ENCODE measurements around the gene IKZF2.

DNA sequence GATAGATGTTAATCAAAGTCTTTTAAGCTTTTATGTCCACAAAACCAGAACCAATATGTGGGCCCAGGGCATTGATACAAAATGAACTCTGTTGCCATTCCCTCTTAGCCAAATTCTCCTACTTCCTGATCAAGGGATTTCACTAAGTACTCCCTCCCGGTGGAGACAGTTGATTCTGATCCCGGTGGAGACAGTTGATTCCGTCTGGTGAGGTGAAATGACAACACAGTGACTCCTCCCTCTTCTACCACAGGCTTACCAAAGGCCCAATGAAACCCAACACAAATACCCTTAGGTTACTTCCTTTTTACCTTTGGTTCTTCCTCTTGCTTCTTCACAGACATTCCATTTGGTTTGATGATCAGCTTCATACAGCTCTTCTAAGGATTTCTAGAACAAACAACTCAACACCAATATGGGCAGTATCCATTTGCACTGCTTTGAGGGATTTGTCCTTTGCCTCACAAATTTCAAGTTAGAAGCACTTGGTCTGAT, 153.8 kb downstream of the IKZF2 start:
- no peak for TF ChIP-seq CTCF (IDR thresholded peaks at IDR 0.05; ENCODE audit: extremely low read depth in 1 of 2, insufficient read depth in 1 of 2, low read depth in 1 of 2, low read length in 2 of 2)
- no peak for TF ChIP-seq POLR2AphosphoS5 (IDR thresholded peaks at IDR 0.05; ENCODE audit: insufficient read depth, low read depth, low read length)
- no peak for TF ChIP-seq POLR2A (IDR thresholded peaks at IDR 0.05; ENCODE audit: low read depth, low read length)
- no peak for TF ChIP-seq JUN (IDR thresholded peaks at IDR 0.05; ENCODE audit: borderline replicate concordance, insufficient read depth, insufficient read length, low read depth)
- TF ChIP-seq EZH2 (IDR thresholded peaks at IDR 0.05; ENCODE audit: borderline replicate concordance, low read depth, low read length, severe bottlenecking): no peak

Measured in endothelial cell of umbilical vein (primary cell).